Activated CD8-positive, alpha-beta T cell treated with anti-CD3 and anti-CD28 coated beads for 36 hours (primary cell): ENCODE measurements around the gene SH3D21. TPM values are rescaled to one million over a fixed set of nuclear protein-coding genes. Genes with fewer than 3 reads are reported as not detected.

Source experiments
- ATAC-seq: fragments of 200-7000 bp; cut with Tn5 transposase; one replicate; pipeline ENCODE4 v1.10.0; 2021; ENCODE audit warnings: mild to moderate bottlenecking, moderate library complexity
- CTCF ChIA-PET: fragments of 350-600 bp; sonication (Branson Sonifier 250); formaldehyde crosslinking; loops from one replicate; lab custom pipeline; 2021; ENCODE audit warnings: antibody characterized with exemption; lab: Charles Lee
- POLR2A ChIA-PET: fragments of 350-600 bp; sonication (Branson Sonifier 250); formaldehyde crosslinking; loops from one replicate; lab custom pipeline; 2021; ENCODE audit warnings: antibody characterized with exemption; lab: Charles Lee
- DNase-seq: peaks from one replicate; pipeline ENCODE4 v3.0.0-alpha.2; 2020
- H3K27ac Mint-ChIP-seq: one replicate; pipeline ENCODE4 v1.8.0; 2021; ENCODE audit warnings: mild to moderate bottlenecking, mixed read lengths
- H3K27me3 Mint-ChIP-seq: one replicate; pipeline ENCODE4 v1.8.0; 2021; ENCODE audit warnings: mixed read lengths
- H3K36me3 Mint-ChIP-seq: one replicate; pipeline ENCODE4 v1.8.0; 2021; ENCODE audit warnings: low read depth, mixed read lengths
- H3K4me1 Mint-ChIP-seq: one replicate; pipeline ENCODE4 v1.8.0; 2021; ENCODE audit warnings: low read depth, mixed read lengths
- H3K4me3 Mint-ChIP-seq: one replicate; pipeline ENCODE4 v1.8.0; 2021; ENCODE audit warnings: mild to moderate bottlenecking, moderate library complexity, mixed read lengths
- H3K9me3 Mint-ChIP-seq: one replicate; pipeline ENCODE4 v1.8.0; 2021; ENCODE audit warnings: mixed read lengths
- CTCF ChIP-seq: fragments of 200-600 bp; IDR thresholded peaks from one replicate; pipeline ENCODE4 v1.8.0; 2022; ENCODE audit warnings: antibody characterized with exemption, mild to moderate bottlenecking
- intact Hi-C: fragments of 100-400 bp; cut with micrococcal nuclease; formaldehyde crosslinking; loops from one replicate; pipeline ENCODE4 v1.10.0; 2022
- total RNA-seq, 2 experiments: library from RNA; stranded (reverse); gene quantifications; one replicate each; pipeline ENCODE4 v1.2.3, GENCODE V29; 2021

The SH3D21 gene
- total RNA-seq, 2 experiments from 2014 or later: 17.8 to 21.0 TPM

GRCh38 chr1:36285443-36286101, 20.6 kb upstream of the SH3D21 start:
- ChIA-PET POLR2A (interaction anchor here (0.6 to 1.3 kb wide), 5 partner anchors 21 to 135 kb away, joined by 3 to 7 read pairs (median 4); partner anchors contain the start of genes MAP7D1, SH3D21 and THRAP3), CTCF (interaction anchor here (0.7 to 3.0 kb wide), 53 partner anchors 9 to 216 kb away, joined by 3 to 55 read pairs (median 4); partner anchors contain the start of genes MAP7D1, SH3D21, THRAP3 and TRAPPC3)
- no peaks in the 10 kb centered on the region for H3K27me3 Mint-ChIP-seq
- intact Hi-C loops: loop anchor here (5.0 to 10.0 kb wide), 2 partner anchors 133 to 191 kb away; no protein-coding TSS in a partner anchor
- H3K4me3 Mint-ChIP-seq: no peak overlapping the region
- DNase-seq: peak; percentile 86
- no peaks in the 10 kb centered on the region for H3K9me3 Mint-ChIP-seq
- ATAC-seq: peak; percentile 86
- peak; percentile 76 for TF ChIP-seq CTCF
- peak overlapping the region; percentile 58 for H3K27ac Mint-ChIP-seq
- peaks cover 32% of the 10 kb centered on the region for H3K4me1 Mint-ChIP-seq
- peaks cover 57% of the 10 kb centered on the region for H3K36me3 Mint-ChIP-seq

- peaks cover 68% of the 10 kb centered on the region for H3K36me3 Mint-ChIP-seq
- H3K4me3 Mint-ChIP-seq: no peak overlapping the region
- ChIA-PET CTCF (interaction anchor here (1.2 to 3.0 kb wide), 15 partner anchors 11 to 194 kb away, joined by 3 to 55 read pairs (median 7); partner anchors contain the start of genes SH3D21 and TRAPPC3), POLR2A (interaction anchor here (1.0 to 1.3 kb wide), 3 partner anchors 14 to 137 kb away, joined by 3 to 5 read pairs (median 5); partner anchors contain the start of gene TRAPPC3)
- no peaks in the 10 kb centered on the region for H3K9me3 Mint-ChIP-seq
- H3K27me3 Mint-ChIP-seq: no peaks in the 10 kb centered on the region
- no peak for DNase-seq
- no peak for ATAC-seq
- TF ChIP-seq CTCF: no peak
- intact Hi-C loops: loop anchor here (5.0 to 10.0 kb wide), 2 partner anchors 135 to 192 kb away; no protein-coding TSS in a partner anchor
- H3K27ac Mint-ChIP-seq: peak overlapping the region; percentile 58
- peaks cover 24% of the 10 kb centered on the region for H3K4me1 Mint-ChIP-seq
Observed at GRCh38 chr1:36286802-36287201, 19.4 kb upstream of the SH3D21 start.

- ChIA-PET CTCF (interaction anchor here (1.1 to 3.0 kb wide), 7 partner anchors 13 to 153 kb away, joined by 3 to 55 read pairs (median 9); partner anchors contain the start of genes SH3D21 and TRAPPC3), POLR2A (interaction anchor here (0.6 to 1.3 kb wide), 3 partner anchors 20 to 273 kb away, joined by 4 to 5 read pairs (median 5); partner anchors contain the start of gene TRAPPC3)
- no peak for DNase-seq
- no peak for TF ChIP-seq CTCF
- ATAC-seq: no peak
- peaks cover 69% of the 10 kb centered on the region for H3K36me3 Mint-ChIP-seq
- H3K4me1 Mint-ChIP-seq: peaks cover 21% of the 10 kb centered on the region
- peak overlapping the region; percentile 33 for H3K27ac Mint-ChIP-seq
- intact Hi-C loops: loop anchor here (5.0 to 10.0 kb wide), 2 partner anchors 135 to 193 kb away; no protein-coding TSS in a partner anchor
- H3K9me3 Mint-ChIP-seq: no peaks in the 10 kb centered on the region
- H3K4me3 Mint-ChIP-seq: no peak overlapping the region
- H3K27me3 Mint-ChIP-seq: no peaks in the 10 kb centered on the region
Observed at GRCh38 chr1:36287595-36287994, 18.6 kb upstream of the SH3D21 start.

GRCh38 chr1:36295390-36295789, 10.8 kb upstream of the SH3D21 start:
- intact Hi-C loops: no loop called here
- CTCF ChIA-PET: interaction anchor here (1.1 to 1.3 kb wide), 3 partner anchors 14 to 146 kb away, joined by 3 to 4 read pairs (median 3); partner anchors contain the start of gene TRAPPC3
- Mint-ChIP-seq H3K9me3 (no peaks in the 10 kb centered on the region), H3K36me3 (peaks cover 58% of the 10 kb centered on the region), H3K4me3 (no peak overlapping the region), H3K4me1 (peaks cover 13% of the 10 kb centered on the region), H3K27ac (peak overlapping the region; percentile 10), H3K27me3 (no peaks in the 10 kb centered on the region)
- DNase-seq (no peak), ATAC-seq (no peak)
- POLR2A ChIA-PET: no interaction called here
- no peak for TF ChIP-seq CTCF
